Heart left ventricle (tissue), 16 donors: ENCODE data around the gene SLC25A21. TPM values are rescaled to one million over a fixed set of nuclear protein-coding genes. Genes with fewer than 3 reads are reported as not detected.
A peak's percentile ranks its signal among the peaks of the same experiment; 100 is the strongest.

Experiments
- ATAC-seq, 4 donors: fragments of 200-7000 bp; cut with Tn5 transposase; one replicate each; pipeline ENCODE4 v1.9.1; 2020 to 2022; ENCODE audit warnings: moderate library complexity in 4 of 4, mild to moderate bottlenecking in 3 of 4, moderate number of reproducible peaks in 1 of 4
- DNase-seq, 5 donors: peaks; one replicate each; pipeline ENCODE4 v3.0.0-alpha.2; 2020
- H3K27ac ChIP-seq, 12 donors: fragments of 200-600 bp; sonication (generic) in 4 of 12; one replicate each; pipeline versions ENCODE4 v1.5.0 to v1.8.0; 2016 to 2022; ENCODE audit warnings: mild to moderate bottlenecking in 2 of 12
- H3K27me3 ChIP-seq, 9 donors: fragments of 200-600 bp; sonication (generic) in 2 of 9; one replicate each; pipeline versions ENCODE4 v1.5.1 to v1.8.0; 2016 to 2022; ENCODE audit warnings: mild to moderate bottlenecking in 3 of 9
- H3K36me3 ChIP-seq, 9 donors: fragments of 200-600 bp; sonication (generic) in 2 of 9; one replicate each; pipeline versions ENCODE4 v1.5.0 to v1.8.0; 2018 to 2022; ENCODE audit warnings: mild to moderate bottlenecking in 2 of 9
- H3K4me1 ChIP-seq, 12 donors: fragments of 200-600 bp; sonication (generic) in 4 of 12; one replicate each; pipeline versions ENCODE4 v1.5.0 to v1.8.0; 2016 to 2022; ENCODE audit warnings: mild to moderate bottlenecking in 3 of 12
- H3K4me3 ChIP-seq, 12 donors: fragments of 200-600 bp; sonication (generic) in 4 of 12; one replicate each; pipeline versions ENCODE4 v1.5.0 to v1.8.0; 2017 to 2022; ENCODE audit warnings: mild to moderate bottlenecking in 9 of 12, moderate library complexity in 4 of 12
- H3K9me3 ChIP-seq, 12 donors: fragments of 200-600 bp; sonication (generic) in 4 of 12; one replicate each; pipeline versions ENCODE4 v1.5.0 to v1.8.0; 2016 to 2022; ENCODE audit warnings: mild to moderate bottlenecking in 1 of 12
- CTCF ChIP-seq, 12 donors: fragments of 200-600 bp; sonication (generic) in 4 of 12; IDR thresholded peaks; one replicate each; pipeline versions ENCODE4 v1.5.0 to v1.8.0; 2018 to 2022; ENCODE audit warnings: antibody characterized with exemption in 12 of 12, mild to moderate bottlenecking in 5 of 12
- POLR2A ChIP-seq, 2 donors: fragments of 450-650 bp; IDR thresholded peaks; one replicate each; pipeline ENCODE4 v1.6.1; 2017; ENCODE audit warnings: antibody characterized with exemption in 2 of 2, mild to moderate bottlenecking in 2 of 2, moderate library complexity in 2 of 2
- WGBS, 4 donors: extraction: QIAGEN DNeasy Blood & Tissue Kit in 2 of 4; methylation state at CpG; one replicate each; pipeline versions ENCODE4 v1.1.5 to v1.1.7; 2013 to 2018; 5-methylcytosine and 5-hydroxymethylcytosine counted together
- intact Hi-C, 10 donors: fragments of 100-400 bp; cut with DNase I; formaldehyde crosslinking; loops; one replicate each; pipeline versions ENCODE4 v1.11.1 to v1.14.2; 2022
- microRNA-seq, 4 donors: library from miRNA; unstranded; fragments of <30 nt; microRNA quantifications; one replicate each; pipeline versions ENCODE4 to v1.2.0, GENCODE V29; 2017 to 2020
- polyA plus RNA-seq, 2 donors: library from polyadenylated mRNA; stranded (reverse); fragments of 200-250 nt; gene quantifications; one replicate each; pipeline ENCODE4 v1.2.3, GENCODE V29; 2013
- total RNA-seq, 9 donors: library from RNA; depleted of rRNA in 2 of 9; stranded (reverse); fragments of >200 nt in 2 of 9; fragmentation: NEBNext Ultra II Directional in 3 of 9; extraction: Animal tissue kit (Norgen Biotek cat#: 25700) in 3 of 9; gene quantifications; one replicate each; pipeline versions ENCODE4 v1.1.0 to v1.2.4, GENCODE V29; 2016 to 2023
- donor health status: ischemic (EF 13 %, LVEDD 7.1; RV severe dilation, severe dysfunction).
- donor health status: healthy with polysubstance abuse.
- donor health status: DM: no; HTN: yes; CAD: no.
- donor health status: DM: no; HTN: no; CAD: no.
- donor health status: ischemic (EF 25% LVEDD 6.9; RV normal size, moderate dysfunction).
- donor health status: ischemic (EF 25% LVEDD 5.7; RV mildly dilated, moderate dysfunction).
- donor health status: healthy.
- donor health status: DM: yes; HTN: yes; CAD: no.
- donor health status: ischemic (EF 35%, LVEDD 5.7; RV mildly dilated, moderate dysfunction).
- donor health status: nonischemic (EF 11% LVEDD 7.7; RV severe dilation, severe dysfunction).
- donor health status: DM: yes; HTN: yes; CAD: no.
- donor health status: PGD.
- donor health status: ischemic (EF 29% LVEDD 5.4; RV normal size, mild dysfunction).
- donor health status: nonischemic (EF 23%, LVEDD 6.1; RV moderate dilation, normal function).

Gene SLC25A21
- total and polyA plus RNA-seq, 11 donors: 0.12 to 1.6 (median 0.24) TPM; not detected in 1

GRCh38 chr14:36647417-36647823, 525.0 kb downstream of the SLC25A21 start:
- Histone ChIP-seq H3K27me3 (peaks cover 36 to 97% (median 74%) of the 10 kb centered on the region in 9 donors), H3K4me3 (peak overlapping the region in 11 of 12 donors; percentile 11 to 42 (median 32)), H3K4me1 (peaks cover 0 to 19% (median 13%) of the 10 kb centered on the region in 12 donors), H3K9me3 (no peaks in the 10 kb centered on the region), H3K27ac (no peak overlapping the region), H3K36me3 (no peaks in the 10 kb centered on the region)
- ATAC-seq (peak in 1 of 4 donors; percentile 41), DNase-seq (no peak)
- 0 to 2% (median 1%) methylated on average over 13 to 34 of the region's 34 CpGs for WGBS, 4 donors
- intact Hi-C loops: loop anchor here in 6 of 10 donors (5.0 to 10.0 kb wide), 4 partner anchors 295 to 507 kb away; no protein-coding TSS in a partner anchor
- no peak for TF ChIP-seq CTCF (IDR thresholded peaks at IDR 0.05)
- TF ChIP-seq POLR2A (IDR thresholded peaks at IDR 0.05): no peak

- DNase-seq: no peak
- TF ChIP-seq POLR2A (IDR thresholded peaks at IDR 0.05) (no peak), CTCF (IDR thresholded peaks at IDR 0.05) (no peak)
- Histone ChIP-seq H3K27ac (no peak overlapping the region), H3K27me3 (peaks cover 36 to 97% (median 70%) of the 10 kb centered on the region in 9 donors), H3K36me3 (no peaks in the 10 kb centered on the region), H3K9me3 (no peaks in the 10 kb centered on the region), H3K4me1 (peaks cover 0 to 19% (median 13%) of the 10 kb centered on the region in 12 donors), H3K4me3 (peak overlapping the region in 10 of 12 donors; percentile 11 to 42 (median 29))
- 4 to 8% (median 5%) methylated on average over 31 to 55 of the region's 55 CpGs for WGBS, 4 donors
- intact Hi-C loops: loop anchor here in 6 of 10 donors (5.0 to 10.0 kb wide), 4 partner anchors 295 to 508 kb away; no protein-coding TSS in a partner anchor
- ATAC-seq: peak in 2 of 4 donors; percentile 53 to 70
These were observed 525.6 kb downstream of the SLC25A21 start for GRCh38 chr14:36646664-36647416.

- Histone ChIP-seq H3K4me1 (no peaks in the 10 kb centered on the region), H3K9me3 (no peaks in the 10 kb centered on the region), H3K27me3 (peaks cover 0 to 44% (median 3%) of the 10 kb centered on the region in 9 donors), H3K4me3 (no peak overlapping the region), H3K36me3 (no peaks in the 10 kb centered on the region), H3K27ac (no peak overlapping the region)
- no peak for DNase-seq
- TF ChIP-seq POLR2A (IDR thresholded peaks at IDR 0.05) (no peak), CTCF (IDR thresholded peaks at IDR 0.05) (no peak)
- no peak for ATAC-seq
- 68 to 79% (median 78%) methylated on average over 3 of the region's 3 CpGs for WGBS, 4 donors
- intact Hi-C loops: no loop called here
These were observed 538.8 kb downstream of the SLC25A21 start for GRCh38 chr14:36633580-36633979.

Small RNA genes lying within 50 kb of the gene (microRNA-seq; reads per million reads assigned to microRNA genes)
- 0 reads per million in 4 donors for gene MIR4503

Other genes starting within 250 kb of the SLC25A21 start
- 1 to 10 TPM; 2.9 to 7.3 (median 5.3) TPM for gene MIPOL1, start 25.3 kb upstream of the SLC25A21 start, total RNA-seq
- 1 to 10 TPM in 1 of 2 donors, under 1 TPM in 1; 0.99 to 2.6 TPM for gene MIPOL1, start 25.3 kb upstream of the SLC25A21 start, polyA plus RNA-seq